ENCODE results near the gene SGK1.
"Not testable (repeated sequence)": the region's sequence is repeated elsewhere in the genome, so short reads cannot be mapped to it uniquely, and the experiment has no call there.

DNA sequence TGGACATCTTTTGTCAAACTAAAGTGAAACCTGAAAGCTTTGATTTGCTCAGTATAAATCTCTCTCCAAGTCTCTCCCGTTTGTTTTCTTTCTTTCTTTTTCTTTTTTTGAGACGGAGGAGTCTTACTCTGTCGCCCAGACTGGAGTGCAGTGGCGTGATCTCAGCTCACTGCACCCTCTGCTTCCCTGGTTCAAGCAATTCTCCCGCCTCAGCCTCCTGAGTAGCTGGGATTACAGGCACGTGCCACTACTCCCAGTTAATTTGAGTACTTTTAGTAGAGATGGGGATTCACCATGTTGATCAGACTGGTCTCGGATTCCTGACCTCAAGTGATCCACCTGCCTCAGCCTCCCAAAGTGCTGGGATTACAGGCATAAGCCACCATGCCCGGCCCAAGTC is 136.7 kb downstream of the SGK1 start:
- TF ChIP-seq, protein P1, sequence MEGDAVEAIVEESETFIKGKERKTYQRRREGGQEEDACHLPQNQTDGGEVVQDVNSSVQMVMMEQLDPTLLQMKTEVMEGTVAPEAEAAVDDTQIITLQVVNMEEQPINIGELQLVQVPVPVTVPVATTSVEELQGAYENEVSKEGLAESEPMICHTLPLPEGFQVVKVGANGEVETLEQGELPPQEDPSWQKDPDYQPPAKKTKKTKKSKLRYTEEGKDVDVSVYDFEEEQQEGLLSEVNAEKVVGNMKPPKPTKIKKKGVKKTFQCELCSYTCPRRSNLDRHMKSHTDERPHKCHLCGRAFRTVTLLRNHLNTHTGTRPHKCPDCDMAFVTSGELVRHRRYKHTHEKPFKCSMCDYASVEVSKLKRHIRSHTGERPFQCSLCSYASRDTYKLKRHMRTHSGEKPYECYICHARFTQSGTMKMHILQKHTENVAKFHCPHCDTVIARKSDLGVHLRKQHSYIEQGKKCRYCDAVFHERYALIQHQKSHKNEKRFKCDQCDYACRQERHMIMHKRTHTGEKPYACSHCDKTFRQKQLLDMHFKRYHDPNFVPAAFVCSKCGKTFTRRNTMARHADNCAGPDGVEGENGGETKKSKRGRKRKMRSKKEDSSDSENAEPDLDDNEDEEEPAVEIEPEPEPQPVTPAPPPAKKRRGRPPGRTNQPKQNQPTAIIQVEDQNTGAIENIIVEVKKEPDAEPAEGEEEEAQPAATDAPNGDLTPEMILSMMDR (IDR thresholded peaks at IDR 0.05; ENCODE audit: low read depth, low read length) = not testable (repeated sequence)
- not testable (repeated sequence) for TF ChIP-seq EZH2phosphoT487 (IDR thresholded peaks at IDR 0.05; ENCODE audit: low read depth)
